ENCODE measurements around the gene DUSP5.

- TF ChIP-seq CTCF (IDR thresholded peaks at IDR 0.05) (no peak), POLR2AphosphoS5 (IDR thresholded peaks at IDR 0.05) (no peak)
These were observed 35.4 kb downstream of the DUSP5 start for GRCh38 chr10:110533149-110533548.
